ENCODE measurements around the gene ZBTB5. TPM values are rescaled to one million over a fixed set of nuclear protein-coding genes. Genes with fewer than 3 reads are reported as not detected.

Gene ZBTB5
- total and polyA plus RNA-seq, 9 of the 15 experiments (the other 6 are each of a cell fraction or from before 2014, with no cell fraction given) = 2.3 to 43.2 (median 15.5) TPM

GRCh38 chr9:37464426-37465248 lies 613 bp downstream of the ZBTB5 start (continued):
- TF ChIP-seq, protein P1, sequence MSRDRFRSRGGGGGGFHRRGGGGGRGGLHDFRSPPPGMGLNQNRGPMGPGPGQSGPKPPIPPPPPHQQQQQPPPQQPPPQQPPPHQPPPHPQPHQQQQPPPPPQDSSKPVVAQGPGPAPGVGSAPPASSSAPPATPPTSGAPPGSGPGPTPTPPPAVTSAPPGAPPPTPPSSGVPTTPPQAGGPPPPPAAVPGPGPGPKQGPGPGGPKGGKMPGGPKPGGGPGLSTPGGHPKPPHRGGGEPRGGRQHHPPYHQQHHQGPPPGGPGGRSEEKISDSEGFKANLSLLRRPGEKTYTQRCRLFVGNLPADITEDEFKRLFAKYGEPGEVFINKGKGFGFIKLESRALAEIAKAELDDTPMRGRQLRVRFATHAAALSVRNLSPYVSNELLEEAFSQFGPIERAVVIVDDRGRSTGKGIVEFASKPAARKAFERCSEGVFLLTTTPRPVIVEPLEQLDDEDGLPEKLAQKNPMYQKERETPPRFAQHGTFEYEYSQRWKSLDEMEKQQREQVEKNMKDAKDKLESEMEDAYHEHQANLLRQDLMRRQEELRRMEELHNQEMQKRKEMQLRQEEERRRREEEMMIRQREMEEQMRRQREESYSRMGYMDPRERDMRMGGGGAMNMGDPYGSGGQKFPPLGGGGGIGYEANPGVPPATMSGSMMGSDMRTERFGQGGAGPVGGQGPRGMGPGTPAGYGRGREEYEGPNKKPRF (IDR thresholded peaks at IDR 0.05; ENCODE audit: low read depth, low read length) = no peak
- no peak for TF ChIP-seq HNRNPLL (IDR thresholded peaks at IDR 0.05; ENCODE audit: low read depth, low read length, poor library complexity, severe bottlenecking)
- TF ChIP-seq L3MBTL2 (IDR thresholded peaks at IDR 0.05) = no peak; the same call in 1 of the 2 replicates
- TF ChIP-seq ZNF232 (CRISPR knock-in tag; IDR thresholded peaks at IDR 0.05) = no peak
- TF ChIP-seq YY1 (IDR thresholded peaks at IDR 0.05; ENCODE audit: borderline replicate concordance in 1 of 3, control insufficient read depth in 1 of 3, extremely low read depth in 1 of 3, insufficient read depth in 3 of 3, insufficient read length in 1 of 3, insufficient replicate concordance in 2 of 3, low read depth in 1 of 3, low read length in 2 of 3) = peak in 2 of 3 experiments; percentile 39 to 81
- TF ChIP-seq TCF3 (CRISPR knock-in tag; IDR thresholded peaks at IDR 0.05) = no peak; the same call in 1 of the 2 replicates
- TF ChIP-seq CBX1 (IDR thresholded peaks at IDR 0.05; ENCODE audit: low read depth) = no peak
- TF ChIP-seq HDAC1 (IDR thresholded peaks at IDR 0.05) = peak in 1 of 2 experiments; percentile 93; a peak in 2 of 4 replicates
- no peak for TF ChIP-seq GATAD2A (IDR thresholded peaks at IDR 0.05)
- no peak for TF ChIP-seq SAFB2 (IDR thresholded peaks at IDR 0.05; ENCODE audit: borderline replicate concordance, low read depth, low read length, severe bottlenecking)
- TF ChIP-seq MAFG (tag; conservative IDR thresholded peaks at IDR 0.05) = no peak
- TF ChIP-seq, protein P2, sequence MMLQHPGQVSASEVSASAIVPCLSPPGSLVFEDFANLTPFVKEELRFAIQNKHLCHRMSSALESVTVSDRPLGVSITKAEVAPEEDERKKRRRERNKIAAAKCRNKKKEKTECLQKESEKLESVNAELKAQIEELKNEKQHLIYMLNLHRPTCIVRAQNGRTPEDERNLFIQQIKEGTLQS (IDR thresholded peaks at IDR 0.05) = no peak
- TF ChIP-seq, protein P2 (CRISPR knock-in tag; conservative IDR thresholded peaks at IDR 0.05) = no peak; the same call in 1 of the 2 replicates
- TF ChIP-seq ZNF197 (CRISPR knock-in tag; IDR thresholded peaks at IDR 0.05; ENCODE audit: low read depth) = no peak
- TF ChIP-seq ZNF146 (CRISPR knock-in tag; IDR thresholded peaks at IDR 0.05; ENCODE audit: unreplicated experiment) = no peak

Measured in K562 (cell line).